T-helper 22 cell (primary cell): Measurements from ENCODE around the gene GTPBP2.
"Not testable (repeated sequence)": the region's sequence is repeated elsewhere in the genome, so short reads cannot be mapped to it uniquely, and the experiment has no call there.

Experiments used
- DNase-seq: peaks from one replicate; pipeline ENCODE4 v3.0.0-alpha.2; 2020; ENCODE audit warnings: low read depth

The GTPBP2 gene

DNA sequence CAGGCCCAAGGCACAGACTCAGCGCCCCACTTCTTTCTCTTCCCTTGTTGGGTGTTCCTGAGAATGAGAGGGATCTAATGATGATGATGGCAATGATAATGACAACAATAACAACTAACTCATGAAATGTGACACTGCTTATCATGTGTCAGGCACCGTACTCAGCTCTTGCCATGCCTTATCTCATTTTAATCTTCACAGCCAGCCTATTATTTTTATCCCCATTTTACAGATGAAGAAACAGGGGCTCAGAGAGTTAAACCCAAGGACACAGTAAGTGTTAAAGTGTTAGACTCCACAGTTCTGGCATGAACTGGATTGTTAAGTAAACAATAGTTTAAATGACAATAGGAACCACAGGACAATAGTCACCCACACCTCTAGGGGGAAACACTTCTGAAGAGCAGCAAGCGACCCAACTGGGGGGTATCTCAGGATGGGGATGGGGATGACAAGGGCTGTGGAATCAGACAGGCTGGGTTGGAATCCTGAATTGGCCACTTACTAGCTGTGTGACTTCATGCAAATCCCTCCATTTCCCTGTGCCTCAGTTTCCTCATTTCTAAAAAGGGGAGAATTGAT is 28.2 kb upstream of the GTPBP2 start:
- no peak for DNase-seq

GRCh38 chr6:43652822-43653221 is 23.8 kb upstream of the GTPBP2 start:
- DNase-seq, result not testable (repeated sequence)

GRCh38 chr6:43648248-43648647 is 19.2 kb upstream of the GTPBP2 start:
- no peak for DNase-seq

DNA sequence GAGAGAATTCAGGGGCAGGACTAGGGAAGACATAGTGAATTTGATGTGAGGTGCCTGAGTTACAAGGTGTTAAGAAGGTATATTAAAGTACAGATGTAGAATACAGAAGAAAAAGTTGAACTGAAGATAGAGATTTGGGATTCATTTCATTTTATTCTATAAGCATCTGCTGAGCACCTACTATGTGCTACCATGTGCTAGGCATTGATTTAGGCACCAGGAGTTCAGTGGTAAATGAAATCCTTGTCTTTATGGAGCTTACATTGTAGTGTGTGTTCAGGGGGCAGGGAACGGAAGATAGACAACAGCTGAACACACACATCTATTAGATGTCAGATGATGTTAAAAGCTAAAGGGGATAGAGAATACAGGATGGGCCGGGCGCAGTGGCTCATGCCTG is 18.5 kb upstream of the GTPBP2 start:
- no peak for DNase-seq

DNA sequence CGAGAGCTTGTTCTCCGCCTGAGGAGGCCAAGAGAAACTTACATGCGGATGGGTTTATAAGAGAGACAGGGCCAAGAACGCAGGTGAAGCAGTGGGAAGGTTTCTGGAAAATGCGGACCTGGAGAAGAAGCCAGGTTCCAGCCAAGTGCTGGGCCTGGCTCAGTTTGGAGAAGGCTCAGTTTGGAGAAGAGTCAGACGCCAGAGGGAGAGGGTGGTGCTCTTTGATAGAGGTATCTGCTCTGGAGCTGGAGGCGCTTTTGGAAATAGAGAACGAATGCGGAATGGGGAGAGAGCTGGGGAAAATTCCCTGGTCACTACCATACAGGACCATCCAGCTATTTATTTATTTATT is 16.5 kb upstream of the GTPBP2 start:
- no peak for DNase-seq

GRCh38 chr6:43644940-43645612 is 16.0 kb upstream of the GTPBP2 start, which contains the start of gene RSPH9:
Gene RSPH9, plus strand, starts transcription at chr6:43645036. Its CDS starts 63 bp downstream, at chr6:43645099.
- peak; percentile 68 for DNase-seq

DNA sequence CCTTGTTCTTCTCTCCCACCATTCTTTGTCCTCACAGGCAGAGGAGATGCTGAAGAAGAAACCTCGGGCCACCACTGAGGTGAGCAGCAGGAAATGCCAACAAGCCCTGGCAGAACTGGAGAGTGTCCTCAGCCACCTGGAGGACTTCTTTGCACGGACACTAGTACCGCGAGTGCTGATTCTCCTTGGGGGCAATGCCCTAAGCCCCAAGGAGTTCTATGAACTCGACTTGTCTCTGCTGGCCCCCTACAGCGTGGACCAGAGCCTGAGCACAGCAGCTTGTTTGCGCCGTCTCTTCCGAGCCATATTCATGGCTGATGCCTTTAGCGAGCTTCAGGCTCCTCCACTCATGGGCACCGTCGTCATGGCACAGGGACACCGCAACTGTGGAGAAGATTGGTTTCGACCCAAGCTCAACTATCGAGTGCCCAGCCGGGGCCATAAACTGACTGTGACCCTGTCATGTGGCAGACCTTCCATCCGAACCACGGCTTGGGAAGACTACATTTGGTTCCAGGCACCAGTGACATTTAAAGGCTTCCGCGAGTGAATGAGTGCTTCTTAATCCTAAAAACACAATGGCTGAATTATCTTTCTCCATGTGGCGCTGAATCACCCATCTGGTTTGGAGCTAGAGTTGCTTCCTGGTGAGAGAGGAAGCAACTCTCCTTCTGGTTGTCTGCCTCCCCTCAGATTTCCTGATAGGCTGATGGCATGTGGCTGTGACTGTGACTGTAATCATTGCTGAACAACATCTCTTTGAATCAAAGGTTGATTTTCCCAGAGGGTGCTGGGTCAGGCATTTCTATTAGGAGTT is 11.1 kb upstream of the GTPBP2 start:
- no peak for DNase-seq

DNA sequence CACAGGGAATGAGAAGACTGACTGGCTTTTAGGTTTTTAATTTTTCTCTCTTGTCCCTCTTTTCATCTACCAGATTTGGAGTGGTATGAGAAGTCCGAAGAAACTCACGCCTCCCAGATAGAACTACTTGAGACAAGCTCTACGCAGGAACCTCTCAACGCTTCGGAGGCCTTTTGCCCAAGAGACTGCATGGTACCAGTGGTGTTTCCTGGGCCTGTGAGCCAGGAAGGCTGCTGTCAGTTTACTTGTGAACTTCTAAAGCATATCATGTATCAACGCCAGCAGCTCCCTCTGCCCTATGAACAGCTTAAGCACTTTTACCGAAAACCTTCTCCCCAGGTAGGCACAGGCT is 7.2 kb upstream of the GTPBP2 start:
- DNase-seq, result no peak

DNA sequence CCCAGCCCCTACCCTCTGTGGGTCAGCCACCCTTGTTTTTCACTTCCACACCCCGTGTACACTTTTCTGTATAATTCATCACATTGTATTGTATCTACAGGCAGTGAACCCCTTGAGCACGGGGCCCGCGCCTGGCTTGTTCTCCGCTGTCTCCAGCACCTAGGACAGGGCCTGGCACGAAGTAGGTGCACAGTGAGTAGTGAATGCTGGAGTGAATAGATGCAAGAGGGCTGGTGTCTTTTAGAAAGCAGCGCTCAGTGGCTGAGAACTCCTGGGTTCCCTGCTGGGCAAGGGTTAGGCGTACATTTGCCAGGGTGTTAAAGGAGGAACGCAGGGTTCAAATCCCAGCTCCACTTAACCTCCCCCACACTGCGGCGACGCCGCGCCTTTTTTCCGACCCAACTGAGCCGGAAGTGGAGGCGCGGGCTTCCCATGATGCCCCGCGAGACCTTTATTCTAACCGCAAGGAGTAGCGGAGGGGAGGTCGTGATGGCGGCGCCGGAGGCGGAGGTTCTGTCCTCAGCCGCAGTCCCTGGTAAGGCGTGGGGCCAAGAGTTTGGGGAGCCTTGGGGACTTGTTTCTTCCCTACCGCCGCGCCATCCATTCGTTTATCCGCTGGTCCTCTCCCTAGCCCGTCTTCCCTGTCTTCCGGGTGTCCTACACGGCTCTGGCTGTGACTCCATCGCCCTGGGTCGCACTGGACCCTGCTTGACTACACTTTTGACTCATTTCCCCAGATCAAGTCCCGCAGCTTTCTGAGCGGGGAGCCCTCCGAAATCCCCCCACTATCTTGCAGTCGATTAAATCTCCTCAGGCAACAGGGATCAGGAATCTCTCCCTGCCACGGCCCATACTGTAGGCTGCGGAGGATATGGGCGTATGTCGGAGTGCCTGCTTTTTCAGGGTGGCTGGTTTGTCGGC is 6.6 kb upstream of the GTPBP2 start, which contains the start of gene MAD2L1BP:
MAD2L1BP (plus strand) TSS at position 454 of the 921 bp plus-strand sequence; CDS start at position 490, 36 bp downstream.
- peak; percentile 73 for DNase-seq

DNA sequence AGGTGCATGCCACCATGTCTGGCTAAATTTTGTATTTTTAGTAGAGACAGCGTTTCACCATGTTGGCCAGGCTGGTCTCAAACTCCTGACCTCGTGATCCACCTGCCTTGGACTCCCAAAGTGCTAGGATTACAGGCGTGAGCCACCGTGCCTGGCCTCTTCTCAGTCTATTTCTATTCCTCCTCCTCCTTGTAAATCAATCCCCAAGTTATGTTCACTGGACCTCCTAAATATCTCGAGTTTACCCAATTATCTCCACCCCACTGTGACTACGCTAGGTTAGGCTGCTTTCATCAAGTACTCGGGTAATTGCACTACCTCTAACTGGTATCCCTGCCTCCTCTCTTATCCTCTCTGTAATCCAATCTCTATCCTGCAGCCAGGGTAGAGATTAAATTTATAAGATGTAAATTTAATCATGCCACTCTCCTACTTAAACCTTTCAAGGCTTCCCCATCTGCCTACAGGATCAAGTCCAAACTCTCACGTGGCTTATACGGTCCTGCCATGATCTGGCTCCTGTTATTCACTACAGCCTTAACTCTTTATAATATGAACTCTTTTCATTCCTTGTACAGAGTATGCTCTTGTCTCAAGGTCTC is 5.7 kb upstream of the GTPBP2 start:
- no peak for DNase-seq

GRCh38 chr6:43633002-43633401 is 3.9 kb upstream of the GTPBP2 start:
- DNase-seq, result not testable (repeated sequence)

DNA sequence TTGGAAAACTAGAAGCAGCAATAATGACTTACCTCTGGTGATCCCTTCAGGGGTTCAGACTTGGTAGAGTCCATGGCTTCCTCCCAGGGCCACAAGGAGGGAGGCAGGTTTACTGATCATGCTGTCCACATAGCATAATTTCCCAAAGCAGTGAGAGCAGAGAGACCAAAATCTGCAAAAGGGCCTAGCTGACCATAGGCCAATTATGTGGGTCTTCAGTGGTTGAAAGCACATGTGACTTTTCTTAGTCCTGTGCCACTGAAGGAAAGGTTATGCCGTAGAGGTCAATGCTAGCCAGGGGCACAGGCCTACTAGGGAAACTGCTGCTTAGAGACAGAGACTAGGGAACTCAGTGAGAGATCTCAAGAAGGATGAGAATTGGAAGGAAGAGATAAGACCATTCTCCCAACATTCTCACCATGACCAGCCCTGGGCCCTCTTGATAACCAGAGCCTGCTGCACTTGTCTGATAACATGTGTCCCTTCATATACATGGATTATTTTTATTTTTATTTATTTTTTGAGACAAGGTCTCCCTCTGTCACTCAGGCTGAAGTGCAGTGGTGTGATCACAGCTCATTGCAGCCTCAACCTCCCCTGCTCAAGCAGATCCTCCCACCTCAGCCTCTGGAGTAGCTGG is 2.0 kb upstream of the GTPBP2 start:
- DNase-seq, result no peak

DNA sequence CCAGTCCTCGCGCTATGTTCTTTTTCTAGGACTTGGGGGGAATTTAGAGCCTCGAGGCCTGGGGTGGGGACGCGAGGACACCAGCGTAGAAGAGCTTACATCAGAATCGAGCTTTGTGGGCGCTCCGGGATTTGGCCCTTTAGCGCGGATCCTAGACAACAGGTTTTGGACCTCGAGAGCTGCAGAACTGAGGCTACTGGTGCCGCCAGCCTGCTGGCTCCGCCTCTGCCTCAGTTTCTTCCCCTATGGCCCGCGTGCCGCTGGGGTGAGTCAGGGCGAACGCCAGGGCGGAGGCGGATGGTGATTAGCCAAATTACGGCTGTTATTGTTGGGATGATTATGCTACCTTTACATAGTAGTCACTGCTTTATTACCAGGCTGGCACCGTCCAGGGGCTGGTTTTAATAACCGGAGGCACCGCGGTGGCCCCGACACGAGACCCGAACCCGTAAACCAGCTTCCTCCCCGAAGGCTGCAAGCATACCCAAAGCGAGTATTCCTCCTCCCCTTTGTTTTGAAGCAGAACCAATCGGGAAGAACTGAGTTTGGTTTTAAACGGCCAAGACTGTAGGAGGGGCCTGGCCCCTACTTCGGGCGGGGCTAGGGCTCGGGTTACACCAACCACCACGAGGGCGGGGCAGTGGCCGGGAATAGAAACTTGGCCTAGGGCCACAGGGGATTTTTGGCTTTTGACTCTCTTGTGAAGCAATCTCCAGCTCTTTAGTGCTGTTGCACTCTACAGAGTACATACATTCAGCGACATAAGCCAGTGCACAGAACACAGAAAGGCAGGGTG is 639 bp upstream of the GTPBP2 start:
- DNase-seq, result peak; percentile 85

- DNase-seq, result peak; percentile 41
These were observed 516 bp downstream of the GTPBP2 start for GRCh38 chr6:43628393-43629103.

DNA sequence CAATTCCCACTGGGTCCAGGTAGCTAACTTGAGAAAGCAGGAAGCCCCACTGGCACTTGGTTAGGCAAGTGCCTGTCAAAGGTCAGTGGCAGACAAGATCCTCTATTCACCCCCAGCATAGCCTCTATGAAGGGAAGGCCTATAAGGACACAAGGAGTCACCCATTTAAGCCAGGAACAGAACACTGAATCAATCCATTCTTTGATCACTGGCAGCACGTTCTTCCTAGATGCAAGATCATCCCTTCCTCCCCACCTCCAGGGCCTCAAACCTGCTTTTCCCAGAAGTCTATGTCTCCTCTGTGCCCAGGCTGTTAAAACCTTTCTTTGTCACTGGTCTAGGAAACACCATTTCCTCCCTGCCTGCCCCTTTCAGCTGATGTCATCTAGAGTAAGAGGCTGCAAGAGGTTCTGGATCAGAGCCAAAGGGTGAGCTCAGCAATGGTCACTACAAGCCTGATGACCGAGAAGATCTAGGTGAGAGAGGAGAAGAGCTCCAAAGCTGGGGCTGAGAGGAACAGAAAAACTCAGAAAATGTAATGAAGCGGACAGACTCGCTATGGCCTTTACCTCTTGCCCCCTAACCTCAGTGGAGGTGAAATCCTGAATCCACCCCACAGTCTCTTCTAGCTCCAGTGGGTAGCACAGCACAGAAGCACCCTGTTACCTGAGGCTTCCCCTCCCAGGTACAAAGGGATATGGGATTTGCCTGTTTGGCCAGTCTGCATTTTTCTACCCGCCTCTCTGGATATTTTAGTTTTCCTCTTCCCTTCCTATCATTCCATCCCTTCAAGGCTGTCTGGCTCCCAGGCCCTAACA is 1.8 kb downstream of the GTPBP2 start:
- no peak for DNase-seq

DNA sequence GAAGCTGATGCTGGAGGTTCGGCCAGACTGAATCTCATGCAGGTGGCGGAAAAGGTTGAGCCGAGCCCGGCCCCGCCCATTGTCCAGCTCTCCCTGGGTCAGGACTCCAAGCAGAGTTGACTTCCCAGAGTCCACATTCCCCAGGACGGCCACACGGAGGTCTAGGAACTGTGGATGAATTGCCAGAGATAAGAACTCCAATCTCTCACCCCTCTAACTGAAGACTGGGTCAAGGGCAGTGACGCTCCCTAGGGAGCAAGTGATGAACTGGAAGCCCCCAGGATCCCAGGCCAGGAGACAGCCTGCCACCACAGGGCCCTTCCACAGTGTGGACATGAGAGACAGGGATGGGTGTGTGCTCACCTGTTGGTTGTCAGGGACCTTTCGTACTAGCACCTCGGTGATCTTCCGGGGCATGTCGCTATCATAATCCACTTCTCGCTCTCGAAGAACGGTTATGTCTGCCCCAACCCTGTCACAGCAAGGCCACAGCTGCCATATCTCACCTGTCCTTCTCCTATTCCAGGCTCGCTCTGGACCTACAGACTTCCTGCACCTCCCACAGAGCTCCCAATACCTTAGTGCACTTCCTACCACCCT is 3.6 kb downstream of the GTPBP2 start:
- no peak for DNase-seq

GRCh38 chr6:43624786-43625288 is 4.2 kb downstream of the GTPBP2 start:
- no peak for DNase-seq
